Activated CD4-positive, alpha-beta T cell treated with anti-CD3 and anti-CD28 coated beads for 36 hours (primary cell): ENCODE data around the gene SLC25A20. TPM values are rescaled to one million over a fixed set of nuclear protein-coding genes. Genes with fewer than 3 reads are reported as not detected.
"Not testable (repeated sequence)": the region's sequence is repeated elsewhere in the genome, so short reads cannot be mapped to it uniquely, and the experiment has no call there.

ENCODE experiments used
- ATAC-seq: fragments of 200-7000 bp; cut with Tn5 transposase; one replicate; pipeline ENCODE4 v1.10.0; 2021; ENCODE audit warnings: mild to moderate bottlenecking, moderate library complexity
- CTCF ChIA-PET: fragments of 350-600 bp; sonication (Branson Sonifier 250); formaldehyde crosslinking; loops from one replicate; lab custom pipeline; 2021; ENCODE audit warnings: antibody characterized with exemption; lab: Charles Lee
- POLR2A ChIA-PET: fragments of 350-600 bp; sonication (Branson Sonifier 250); formaldehyde crosslinking; loops from one replicate; lab custom pipeline; 2021; ENCODE audit warnings: antibody characterized with exemption, inconsistent platforms; lab: Charles Lee
- DNase-seq: peaks from one replicate; pipeline ENCODE4 v3.0.0-alpha.2; 2020
- H3K27ac Mint-ChIP-seq: one replicate; pipeline ENCODE4 v1.8.0; 2021; ENCODE audit warnings: mixed read lengths
- H3K27me3 Mint-ChIP-seq: one replicate; pipeline ENCODE4 v1.8.0; 2021; ENCODE audit warnings: mixed read lengths
- H3K36me3 Mint-ChIP-seq: one replicate; pipeline ENCODE4 v1.8.0; 2021; ENCODE audit warnings: low read depth, mixed read lengths
- H3K4me1 Mint-ChIP-seq: one replicate; pipeline ENCODE4 v1.8.0; 2021; ENCODE audit warnings: mixed read lengths
- H3K4me3 Mint-ChIP-seq: one replicate; pipeline ENCODE4 v1.8.0; 2021; ENCODE audit warnings: mild to moderate bottlenecking, moderate library complexity, mixed read lengths
- H3K9me3 Mint-ChIP-seq: one replicate; pipeline ENCODE4 v1.8.0; 2021; ENCODE audit warnings: low read depth, mixed read lengths
- intact Hi-C, 2 experiments: fragments of 100-400 bp; cut with DNase I in 1 of 2; cut with micrococcal nuclease in 1 of 2; formaldehyde crosslinking; loops; one replicate each; pipeline versions ENCODE4 v1.14.2 to v1.15.1; 2022 to 2024; cut with DNase I, micrococcal nuclease
- total RNA-seq, 2 experiments: library from RNA; stranded (reverse); gene quantifications; one replicate each; pipeline ENCODE4 v1.2.3, GENCODE V29; 2021

SLC25A20 gene
- total RNA-seq, 2 experiments from 2014 or later, result 15.8 to 18.5 TPM

GRCh38 chr3:48929358-48930035 lies 30.8 kb upstream of the SLC25A20 start:
- no peak for ATAC-seq
- no peak overlapping the region for H3K4me3 Mint-ChIP-seq
- peak overlapping the region; percentile 68 for H3K27ac Mint-ChIP-seq
- peaks cover 65% of the 10 kb centered on the region for H3K36me3 Mint-ChIP-seq
- ChIA-PET CTCF (interaction anchor here (0.5 to 3.9 kb wide), 9 partner anchors 11 to 1239 kb away, joined by 3 to 15 read pairs (median 3); partner anchors contain the start of gene ARIH2), POLR2A (interaction anchor here (1.1 to 1.8 kb wide), 2 partner anchors 10 to 14 kb away, joined by 3 to 14 read pairs; partner anchors contain the start of gene ARIH2)
- H3K27me3 Mint-ChIP-seq, result no peaks in the 10 kb centered on the region
- H3K9me3 Mint-ChIP-seq, result no peaks in the 10 kb centered on the region
- intact Hi-C loops, result no loop called here
- peaks cover 73% of the 10 kb centered on the region for H3K4me1 Mint-ChIP-seq
- no peak for DNase-seq

GRCh38 chr3:48928679-48929078 lies 30.0 kb upstream of the SLC25A20 start:
- DNase-seq (no peak), ATAC-seq (no peak)
- Mint-ChIP-seq H3K4me1 (peaks cover 67% of the 10 kb centered on the region), H3K27ac (peak overlapping the region; percentile 87), H3K9me3 (no peaks in the 10 kb centered on the region), H3K27me3 (no peaks in the 10 kb centered on the region), H3K4me3 (peak overlapping the region; percentile 36), H3K36me3 (peaks cover 61% of the 10 kb centered on the region)
- ChIA-PET CTCF (interaction anchor here (0.7 to 3.9 kb wide), 5 partner anchors 10 to 1238 kb away, joined by 3 to 15 read pairs (median 4); partner anchors contain the start of genes ARIH2 and QRICH1), POLR2A (interaction anchor here (0.6 to 1.8 kb wide), 3 partner anchors 9 to 18 kb away, joined by 3 to 14 read pairs (median 4); partner anchors contain the start of gene ARIH2)
- intact Hi-C loops, result loop anchor here (1.0 kb wide), 1 partner anchor 10 kb away; the partner anchor contains the start of gene ARIH2 (in 2 of the 2)

- Mint-ChIP-seq H3K27me3 (no peaks in the 10 kb centered on the region), H3K36me3 (peaks cover 58% of the 10 kb centered on the region), H3K9me3 (no peaks in the 10 kb centered on the region), H3K4me3 (peak overlapping the region; percentile 36), H3K4me1 (peaks cover 67% of the 10 kb centered on the region), H3K27ac (peak overlapping the region; percentile 87)
- ChIA-PET POLR2A (interaction anchor here (0.6 to 1.8 kb wide), 3 partner anchors 8 to 18 kb away, joined by 3 to 14 read pairs (median 4); partner anchors contain the start of gene ARIH2), CTCF (interaction anchor here (0.6 to 3.9 kb wide), 5 partner anchors 9 to 166 kb away, joined by 3 to 15 read pairs (median 4); partner anchors contain the start of genes ARIH2 and QRICH1)
- peak; percentile 84 for ATAC-seq
- DNase-seq, result no peak
- intact Hi-C loops, result loop anchor here (1.0 kb wide), 1 partner anchor 10 kb away; the partner anchor contains the start of gene ARIH2 (in 2 of the 2)
Measured at GRCh38 chr3:48927928-48928327, 29.2 kb upstream of the SLC25A20 start.

- Mint-ChIP-seq H3K4me3 (peak overlapping the region; percentile 26), H3K27ac (peak overlapping the region; percentile 87), H3K27me3 (no peaks in the 10 kb centered on the region), H3K36me3 (peaks cover 54% of the 10 kb centered on the region), H3K9me3 (no peaks in the 10 kb centered on the region), H3K4me1 (peaks cover 62% of the 10 kb centered on the region)
- intact Hi-C loops, result no loop called here
- POLR2A ChIA-PET, result no interaction called here
- peak; percentile 56 for DNase-seq
- peak; percentile 28 for ATAC-seq
- CTCF ChIA-PET, result interaction anchor here (0.5 to 1.0 kb wide), 3 partner anchors 11 to 167 kb away, joined by 3 to 4 read pairs (median 3); partner anchors contain the start of genes QRICH1 and SLC25A20
Measured at GRCh38 chr3:48926425-48927392, 28.0 kb upstream of the SLC25A20 start.

GRCh38 chr3:48919215-48920138 lies 20.8 kb upstream of the SLC25A20 start:
- intact Hi-C loops, result loop anchor here (1.0 to 10.0 kb wide), 13 partner anchors 72 to 1407 kb away; partner anchors contain the start of genes QRICH1 (in 2 of the 2), APEH (in 1 of the 2), CCDC51 (in 1 of the 2) and CCDC71 (in 1 of the 2)
- peak; percentile 77 for DNase-seq
- H3K27me3 Mint-ChIP-seq, result no peaks in the 10 kb centered on the region

GRCh38 chr3:48918388-48919214 lies 19.9 kb upstream of the SLC25A20 start, which contains the start of gene ARIH2:
TSS of gene ARIH2 (plus strand) at chr3:48918842. CDS start at chr3:48927559, 8,717 bp downstream.
- CTCF ChIA-PET, result interaction anchor here (0.6 to 3.8 kb wide), 8 partner anchors 10 to 104 kb away, joined by 3 to 15 read pairs (median 4); no protein-coding TSS in a partner anchor
- POLR2A ChIA-PET, result interaction anchor here (0.6 to 3.0 kb wide), 11 partner anchors 9 to 1674 kb away, joined by 3 to 18 read pairs (median 5); partner anchors contain the start of genes NDUFAF3, P4HTM, PRKAR2A and SLC25A20

More at GRCh38 chr3:48919215-48920138, 20.8 kb upstream of the SLC25A20 start:
- H3K4me3 Mint-ChIP-seq, result peak overlapping the region; percentile 90
- H3K27ac Mint-ChIP-seq, result peak overlapping the region; percentile 97
- H3K9me3 Mint-ChIP-seq, result no peaks in the 10 kb centered on the region
- peaks cover 26% of the 10 kb centered on the region for H3K36me3 Mint-ChIP-seq
- ChIA-PET CTCF (interaction anchor here (0.6 to 3.8 kb wide), 9 partner anchors 9 to 143 kb away, joined by 3 to 15 read pairs (median 4); partner anchors contain the start of gene P4HTM), POLR2A (interaction anchor here (0.6 to 3.0 kb wide), 11 partner anchors 9 to 496 kb away, joined by 3 to 18 read pairs (median 5); partner anchors contain the start of genes NDUFAF3, P4HTM, PRKAR2A and SLC25A20)
- ATAC-seq, result peak; percentile 25
- H3K4me1 Mint-ChIP-seq, result peaks cover 28% of the 10 kb centered on the region

GRCh38 chr3:48915296-48915695 lies 16.6 kb upstream of the SLC25A20 start:
- Mint-ChIP-seq H3K27me3 (no peaks in the 10 kb centered on the region), H3K4me1 (peaks cover 23% of the 10 kb centered on the region), H3K4me3 (no peak overlapping the region), H3K36me3 (peaks cover 12% of the 10 kb centered on the region), H3K9me3 (no peaks in the 10 kb centered on the region), H3K27ac (peak overlapping the region; percentile 48)
- intact Hi-C loops, result loop anchor here (5.0 to 10.0 kb wide), 10 partner anchors 68 to 1403 kb away; partner anchors contain the start of genes APEH (in 1 of the 2), CCDC71 (in 1 of the 2), ELP6 (in 1 of the 2) and PFKFB4 (in 1 of the 2)
- ChIA-PET CTCF (interaction anchor here (0.8 to 1.2 kb wide), 4 partner anchors 11 to 18 kb away, joined by 3 to 4 read pairs (median 3); no protein-coding TSS in a partner anchor), POLR2A (interaction anchor here (0.7 to 1.1 kb wide), 2 partner anchors 14 to 15 kb away, joined by 3 to 5 read pairs; no protein-coding TSS in a partner anchor)
- ATAC-seq (no peak), DNase-seq (peak; percentile 57)

More at GRCh38 chr3:48918388-48919214, 19.9 kb upstream of the SLC25A20 start, which contains the start of gene ARIH2:
- H3K36me3 Mint-ChIP-seq, result peaks cover 23% of the 10 kb centered on the region
- no peaks in the 10 kb centered on the region for H3K27me3 Mint-ChIP-seq
- DNase-seq, result peak; percentile 94
- peaks cover 30% of the 10 kb centered on the region for H3K4me1 Mint-ChIP-seq
- ATAC-seq, result peak; percentile 75
- intact Hi-C loops, result loop anchor here (1.0 to 10.0 kb wide), 24 partner anchors 10 to 1406 kb away; partner anchors contain the start of genes PRKAR2A (in 2 of the 2), QRICH1 (in 2 of the 2), SLC25A20 (in 2 of the 2) and APEH (in 1 of the 2)
- H3K27ac Mint-ChIP-seq, result peak within 1 kb of the TSS; percentile 100
- H3K9me3 Mint-ChIP-seq, result no peaks in the 10 kb centered on the region
- peak within 1 kb of the TSS; percentile 90 for H3K4me3 Mint-ChIP-seq

GRCh38 chr3:48907026-48907425 lies 8.3 kb upstream of the SLC25A20 start:
- H3K4me1 Mint-ChIP-seq, H3K36me3 Mint-ChIP-seq, H3K4me3 Mint-ChIP-seq, H3K27me3 Mint-ChIP-seq, ATAC-seq, POLR2A ChIA-PET, CTCF ChIA-PET, H3K27ac Mint-ChIP-seq, H3K9me3 Mint-ChIP-seq, intact Hi-C loops, DNase-seq: not testable (repeated sequence)
